H1 (cell line): ENCODE measurements around the gene FBXL17. TPM values are rescaled to one million over a fixed set of nuclear protein-coding genes. Genes with fewer than 3 reads are reported as not detected.

ENCODE experiments used
- CTCF ChIA-PET: fragments of 300-600 bp; sonication (Branson Sonifier 250); formaldehyde crosslinking; loops from one replicate; lab custom pipeline; 2021; ENCODE audit not compliant: partially characterized antibody; lab: Charles Lee
- POLR2A ChIA-PET: fragments of 300-600 bp; sonication (Branson Sonifier 250); formaldehyde crosslinking; loops from one replicate; lab custom pipeline; 2021; ENCODE audit warnings: inconsistent platforms; ENCODE audit not compliant: partially characterized antibody; lab: Charles Lee
- DNase-seq, 2 experiments: peaks; one replicate each; pipeline versions ENCODE4 v3.0.0 to v3.0.0-alpha.2; 2010 to 2022; ENCODE audit warnings: low spot score in 2 of 2, low read depth in 1 of 2, mixed read lengths in 1 of 2
- FAIRE-seq: peaks from 2 replicates; lab custom pipeline; 2011; peaks lifted over from hg19 to GRCh38; lab: Jason Lieb, UNC
- H2AFZ ChIP-seq: 2 replicates; pipeline ENCODE4 v1.8.1; 2012; ENCODE audit warnings: low read length, inconsistent platforms
- H2AK5ac ChIP-seq: 2 replicates; pipeline ENCODE4 v1.6.1; 2013; ENCODE audit warnings: low read depth, low read length
- H2BK120ac ChIP-seq: replicated peaks from 2 replicates; pipeline ENCODE3; 2013; ENCODE audit warnings: low read depth, low read length, inconsistent platforms
- H2BK12ac ChIP-seq: 2 replicates; pipeline ENCODE4 v1.6.1; 2013; ENCODE audit warnings: low read depth, low read length
- H2BK15ac ChIP-seq: 2 replicates; pipeline ENCODE4 v1.6.1; 2013; ENCODE audit warnings: low read length
- H2BK20ac ChIP-seq: 2 replicates; pipeline ENCODE4 v1.6.1; 2013; ENCODE audit warnings: low read length
- H2BK5ac ChIP-seq: 2 replicates; pipeline ENCODE4 v1.6.1; 2013; ENCODE audit warnings: low read depth, low read length
- H3K14ac ChIP-seq: 2 replicates; pipeline ENCODE4 v1.6.1; 2013; ENCODE audit warnings: inconsistent platforms; ENCODE audit not compliant: insufficient read length
- H3K18ac ChIP-seq: 2 replicates; pipeline ENCODE4 v1.6.1; 2013; ENCODE audit warnings: low read length; ENCODE audit errors: extremely low read depth
- H3K23ac ChIP-seq: 2 replicates; pipeline ENCODE4 v1.6.1; 2013; ENCODE audit warnings: inconsistent platforms; ENCODE audit not compliant: insufficient read length
- H3K23me2 ChIP-seq: 2 replicates; pipeline ENCODE4 v1.6.1; 2013; ENCODE audit warnings: low read depth, low read length
- H3K27ac ChIP-seq: 2 replicates; pipeline ENCODE4 v1.6.1; 2011; ENCODE audit warnings: low read depth, low read length, inconsistent platforms
- H3K27me3 ChIP-seq, 4 experiments: replicated peaks in 1 of 4; 1 replicate in 1 of 4; 2 replicates in 3 of 4; pipeline versions ENCODE4 v1.6.1 to v1.8.1; 2011 to 2013; ENCODE audit warnings: low read length in 3 of 4, mild to moderate bottlenecking in 3 of 4, inconsistent platforms in 2 of 4, mixed read lengths in 2 of 4, moderate library complexity in 1 of 4; ENCODE audit not compliant: control insufficient read depth in 3 of 4, insufficient read depth in 3 of 4; ENCODE audit errors: extremely low read depth in 1 of 4
- H3K36me3 ChIP-seq, 4 experiments: 2 replicates each; pipeline versions ENCODE4 v1.6.1 to v1.8.1; 2011 to 2013; ENCODE audit warnings: mild to moderate bottlenecking in 4 of 4, low read length in 3 of 4, moderate library complexity in 2 of 4, control low read depth in 1 of 4, inconsistent platforms in 1 of 4; ENCODE audit not compliant: insufficient read depth in 4 of 4, control insufficient read depth in 2 of 4
- H3K4ac ChIP-seq: replicated peaks from 2 replicates; pipeline ENCODE3; 2013; ENCODE audit warnings: low read length, low read depth, mixed read lengths, inconsistent platforms; ENCODE audit not compliant: insufficient read length
- H3K4me1 ChIP-seq, 4 experiments: replicated peaks in 1 of 4; 1 replicate in 1 of 4; 2 replicates in 3 of 4; pipeline versions ENCODE4 v1.6.1 to v1.8.1; 2011 to 2013; ENCODE audit warnings: low read length in 3 of 4, inconsistent platforms in 2 of 4, mixed read lengths in 1 of 4; ENCODE audit not compliant: insufficient read depth in 4 of 4, control insufficient read depth in 3 of 4
- H3K4me2 ChIP-seq, 2 experiments: 2 replicates each; pipeline versions ENCODE4 v1.6.1 to v1.8.1; 2011 to 2013; ENCODE audit warnings: low read depth in 2 of 2, low read length in 2 of 2, control low read depth in 1 of 2, inconsistent platforms in 1 of 2, mild to moderate bottlenecking in 1 of 2; ENCODE audit not compliant: insufficient read depth in 1 of 2
- H3K4me3 ChIP-seq, 4 experiments: fragments of 200-600, 300-600 bp in 1 of 4; sonication (generic), shearing (Covaris generic), sonication (Bioruptor Twin) in 1 of 4; 2 replicates each; pipeline versions ENCODE4 v1.5.1 to v1.8.1; 2011 to 2016; ENCODE audit warnings: low read length in 4 of 4, low read depth in 3 of 4, control low read depth in 2 of 4, inconsistent platforms in 2 of 4, mild to moderate bottlenecking in 2 of 4, mixed read lengths in 1 of 4, moderate library complexity in 1 of 4; ENCODE audit not compliant: insufficient read depth in 2 of 4; ENCODE audit errors: extremely low read depth in 1 of 4
- H3K56ac ChIP-seq: replicated peaks from 2 replicates; pipeline ENCODE3; 2013; ENCODE audit warnings: low read depth, mild to moderate bottlenecking, mixed read lengths, low read length, inconsistent platforms; ENCODE audit not compliant: insufficient read length
- H3K79me1 ChIP-seq: 2 replicates; pipeline ENCODE4 v1.6.1; 2013; ENCODE audit warnings: low read depth, low read length, control low read depth
- H3K79me2 ChIP-seq, 2 experiments: 2 replicates each; pipeline versions ENCODE4 v1.6.1 to v1.8.1; 2012 to 2013; ENCODE audit warnings: low read length in 2 of 2, mild to moderate bottlenecking in 2 of 2, inconsistent platforms in 1 of 2; ENCODE audit not compliant: insufficient read depth in 2 of 2, control insufficient read depth in 1 of 2
- H3K9ac ChIP-seq, 4 experiments: replicated peaks in 1 of 4; 1 replicate in 1 of 4; 2 replicates in 3 of 4; pipeline versions ENCODE4 v1.6.1 to v1.8.1; 2011 to 2013; ENCODE audit warnings: low read depth in 3 of 4, low read length in 3 of 4, control low read depth in 2 of 4, mild to moderate bottlenecking in 2 of 4, moderate library complexity in 2 of 4, inconsistent platforms in 1 of 4; ENCODE audit errors: extremely low read depth in 1 of 4
- H3K9me3 ChIP-seq, 2 experiments: 2 replicates each; pipeline versions ENCODE4 v1.6.1 to v1.8.1; 2012 to 2013; ENCODE audit warnings: mild to moderate bottlenecking in 2 of 2, moderate library complexity in 2 of 2, control low read depth in 1 of 2, inconsistent platforms in 1 of 2, low read depth in 1 of 2, low read length in 1 of 2, mixed read lengths in 1 of 2; ENCODE audit not compliant: insufficient read depth in 2 of 2
- H4K20me1 ChIP-seq, 2 experiments: replicated peaks in 1 of 2; 2 replicates each; pipeline versions ENCODE3 to v1.8.1; 2011 to 2013; ENCODE audit warnings: inconsistent platforms in 2 of 2, low read length in 2 of 2, mild to moderate bottlenecking in 1 of 2; ENCODE audit not compliant: insufficient read depth in 2 of 2, control insufficient read depth in 1 of 2
- H4K5ac ChIP-seq: 2 replicates; pipeline ENCODE4 v1.6.1; 2013; ENCODE audit warnings: low read length, low read depth, mixed read lengths, inconsistent platforms; ENCODE audit not compliant: insufficient read length
- H4K8ac ChIP-seq: 2 replicates; pipeline ENCODE4 v1.8.0; 2013; ENCODE audit warnings: mild to moderate bottlenecking, moderate library complexity, low read length, inconsistent platforms; ENCODE audit not compliant: insufficient read depth; ENCODE audit errors: extremely low read depth
- H4K91ac ChIP-seq: replicated peaks from 2 replicates; pipeline ENCODE3; 2013; ENCODE audit warnings: low read length, mixed read lengths, inconsistent platforms; ENCODE audit not compliant: insufficient read length
- BRCA1 ChIP-seq: IDR thresholded peaks from 2 replicates; pipeline ENCODE4 v1.6.1; 2012; ENCODE audit warnings: low read depth, low read length, improper control_type of control experiment
- CEBPB ChIP-seq: IDR thresholded peaks from 2 replicates; pipeline ENCODE4 v1.6.1; 2012; ENCODE audit warnings: low read depth, low read length
- CHD2 ChIP-seq: IDR thresholded peaks from 2 replicates; pipeline ENCODE4 v1.6.1; 2012; ENCODE audit warnings: low read length, improper control_type of control experiment
- CREB1 ChIP-seq: IDR thresholded peaks from 2 replicates; pipeline ENCODE4 v1.6.1; 2012; ENCODE audit warnings: inconsistent platforms
- E2F6 ChIP-seq: IDR thresholded peaks from 2 replicates; pipeline ENCODE4 v1.6.1; 2012; ENCODE audit warnings: inconsistent platforms
- FOSL1 ChIP-seq: IDR thresholded peaks from 2 replicates; pipeline ENCODE4 v1.6.1; 2011; ENCODE audit warnings: mild to moderate bottlenecking, low read depth, low read length, moderate library complexity; ENCODE audit not compliant: insufficient read depth
- KDM5A ChIP-seq: fragments of 200-600 bp; IDR thresholded peaks from 2 replicates; pipeline ENCODE4 v1.7.1; 2012; ENCODE audit warnings: mild to moderate bottlenecking, low read length, inconsistent platforms, mixed read lengths
- NRF1 ChIP-seq: IDR thresholded peaks from 2 replicates; pipeline ENCODE4 v1.6.1; 2011; ENCODE audit warnings: mild to moderate bottlenecking, low read depth, low read length, improper control_type of control experiment
- PHF8 ChIP-seq: fragments of 200-600 bp; sonication (generic); conservative IDR thresholded peaks from 2 replicates; pipeline ENCODE4 v1.7.1; 2012; ENCODE audit warnings: low read depth, mild to moderate bottlenecking, inconsistent platforms, low read length, moderate library complexity
- RBBP5 ChIP-seq: IDR thresholded peaks from 2 replicates; pipeline ENCODE4 v1.7.1; 2012; ENCODE audit warnings: low read depth, mild to moderate bottlenecking, inconsistent platforms, low read length, moderate library complexity, borderline replicate concordance
- SAP30 ChIP-seq: fragments of 300-600 bp; sonication (generic); IDR thresholded peaks from 2 replicates; pipeline ENCODE4 v1.7.1; 2012; ENCODE audit warnings: low read length, moderate library complexity, mild to moderate bottlenecking, inconsistent platforms; ENCODE audit not compliant: insufficient read depth, insufficient replicate concordance
- SIN3A ChIP-seq, 2 experiments: IDR thresholded peaks in 1 of 2; conservative IDR thresholded peaks in 1 of 2; 2 replicates each; pipeline ENCODE4 v1.6.1; 2011 to 2012; ENCODE audit warnings: low read length in 2 of 2, improper control_type of control experiment in 1 of 2, low read depth in 1 of 2, mild to moderate bottlenecking in 1 of 2
- WGBS, 2 experiments: shearing (Covaris generic) in 1 of 2; methylation state at CpG; one replicate each; pipeline versions ENCODE4 v1.1.6 to v1.1.7; 2013 to 2015; ENCODE audit warnings: low lambda C conversion rate in 2 of 2, mixed read lengths in 2 of 2, inconsistent platforms in 1 of 2, low coverage in 1 of 2, missing lambda C conversion rate in 1 of 2; ENCODE audit not compliant: insufficient replicate concordance in 2 of 2, insufficient coverage in 1 of 2, insufficient read length in 1 of 2; ENCODE audit errors: extremely low coverage in 1 of 2, missing lambda C conversion rate in 1 of 2; 5-methylcytosine and 5-hydroxymethylcytosine counted together
- polyA plus RNA-seq, 7 experiments: library from polyadenylated mRNA; depleted of rRNA in 3 of 7; stranded (reverse) in 5 of 7; unstranded in 2 of 7; fragments of >200 nt in 5 of 7; fragments of 200-250 nt in 2 of 7; gene quantifications; 1 replicate in 5 of 7; 2 replicates in 1 of 7; 4 replicates in 1 of 7; pipeline versions ENCODE4 v1.2.1 to v1.2.3, GENCODE V29; 2011 to 2013; ENCODE audit warnings: missing spikeins in 2 of 7, mixed read lengths in 2 of 7
- total RNA-seq: library from RNA; stranded (reverse); fragmentation: NEBNext Ultra II Directional; extraction: Animal tissue kit (Norgen Biotek cat#: 25700); gene quantifications from 2 replicates; pipeline ENCODE4 v1.2.1, GENCODE V29; 2021

The FBXL17 gene
- total and polyA plus RNA-seq, 2 of the 8 experiments (the other 6 are each of a cell fraction or from before 2014, with no cell fraction given): 0.35 to 4.3 TPM

GRCh38 chr5:108381350-108381953 lies 446 bp downstream of the FBXL17 start:
- H3K27me3 ChIP-seq: peaks cover 0 to 2% (median 0%) of the 10 kb centered on the region in 4 experiments; a peak in 1 of 7 replicates
- H3K18ac ChIP-seq: peak overlapping the region; percentile 96
- no peak overlapping the region for H2BK15ac ChIP-seq
- H3K56ac ChIP-seq: peak overlapping the region; percentile 94
- H2BK120ac ChIP-seq: no peak overlapping the region
- no peaks in the 10 kb centered on the region for H4K20me1 ChIP-seq
- H3K14ac ChIP-seq: no peak overlapping the region
- peak overlapping the region; percentile 77 to 98 (median 84) for H3K4me3 ChIP-seq
- H2BK5ac ChIP-seq: peak overlapping the region; percentile 72; the same call in 1 of the 2 replicates
- H2BK12ac ChIP-seq: no peak overlapping the region
- peak overlapping the region; percentile 92 for H3K4ac ChIP-seq
- no peaks in the 10 kb centered on the region for H3K79me1 ChIP-seq
- H3K4me2 ChIP-seq: peak overlapping the region; percentile 71 to 99
- peak overlapping the region; percentile 75 for H4K91ac ChIP-seq
- ChIA-PET CTCF (no interaction called here), POLR2A (interaction anchor here (0.8 to 1.1 kb wide), 4 partner anchors 13 to 299 kb away, joined by 3 to 4 read pairs (median 4); no protein-coding TSS in a partner anchor)
- H3K9ac ChIP-seq: peak overlapping the region; percentile 55 to 87 (median 82)
- H3K9me3 ChIP-seq: no peaks in the 10 kb centered on the region
- H2AK5ac ChIP-seq: no peak overlapping the region
- no peak overlapping the region for H3K23ac ChIP-seq
- H3K27ac ChIP-seq: peak overlapping the region; percentile 92
- FAIRE-seq (no peak), DNase-seq (peak in 1 of 2 experiments; percentile 76)
- H3K79me2 ChIP-seq: peaks cover 3 to 20% of the 10 kb centered on the region in 2 experiments; a peak in 2 of 4 replicates
- 0% methylated on average over 10 of the region's 74 CpGs; no CpG with 5 or more reads in 1 of the 2 experiments for WGBS, 2 experiments
- peaks cover 6% of the 10 kb centered on the region for H3K23me2 ChIP-seq
- H2AFZ ChIP-seq: no peak overlapping the region; the same call in 1 of the 2 replicates
- no peaks in the 10 kb centered on the region for H3K36me3 ChIP-seq
- H4K8ac ChIP-seq: peak overlapping the region; percentile 98; the same call in 1 of the 2 replicates
- H3K4me1 ChIP-seq: peaks cover 0 to 9% (median 3%) of the 10 kb centered on the region in 4 experiments; a peak in 3 of 7 replicates
- no peak overlapping the region for H2BK20ac ChIP-seq
- peak overlapping the region; percentile 98 for H4K5ac ChIP-seq
- TF ChIP-seq BRCA1: no peak
- no peak for TF ChIP-seq NRF1
- TF ChIP-seq E2F6: no peak
- TF ChIP-seq KDM5A: no peak
- TF ChIP-seq FOSL1: no peak
- no peak; the same call in 1 of the 2 replicates for TF ChIP-seq CREB1
- peak; percentile 90 for TF ChIP-seq PHF8
- TF ChIP-seq SAP30: no peak
- TF ChIP-seq CEBPB: no peak
- no peak for TF ChIP-seq CHD2
- TF ChIP-seq SIN3A (conservative IDR thresholded peaks at IDR 0.05 in 1 of 2, IDR thresholded peaks at IDR 0.05 in 1 of 2; ENCODE audit: low read depth in 1 of 2, low read length in 2 of 2): 0 out of 4 replicates have a peak, but pooled peaks of 1 of the 2 experiments have one; percentile 1
- no peak; the same call in 1 of the 2 replicates for TF ChIP-seq RBBP5
